H1 (cell line): ENCODE results near the gene UNC79. TPM values are rescaled to one million over a fixed set of nuclear protein-coding genes. Genes with fewer than 3 reads are reported as not detected.

Source experiments
- CTCF ChIA-PET: fragments of 300-600 bp; sonication (Branson Sonifier 250); formaldehyde crosslinking; loops from one replicate; lab custom pipeline; 2021; ENCODE audit not compliant: partially characterized antibody; lab: Charles Lee
- POLR2A ChIA-PET: fragments of 300-600 bp; sonication (Branson Sonifier 250); formaldehyde crosslinking; loops from one replicate; lab custom pipeline; 2021; ENCODE audit warnings: inconsistent platforms; ENCODE audit not compliant: partially characterized antibody; lab: Charles Lee
- DNase-seq, 2 experiments: peaks; one replicate each; pipeline versions ENCODE4 v3.0.0 to v3.0.0-alpha.2; 2010 to 2022; ENCODE audit warnings: low spot score in 2 of 2, low read depth in 1 of 2, mixed read lengths in 1 of 2
- FAIRE-seq: peaks from 2 replicates; lab custom pipeline; 2011; peaks lifted over from hg19 to GRCh38; lab: Jason Lieb, UNC
- H2AFZ ChIP-seq: 2 replicates; pipeline ENCODE4 v1.8.1; 2012; ENCODE audit warnings: low read length, inconsistent platforms
- H2AK5ac ChIP-seq: 2 replicates; pipeline ENCODE4 v1.6.1; 2013; ENCODE audit warnings: low read depth, low read length
- H2BK120ac ChIP-seq: replicated peaks from 2 replicates; pipeline ENCODE3; 2013; ENCODE audit warnings: low read depth, low read length, inconsistent platforms
- H2BK12ac ChIP-seq: 2 replicates; pipeline ENCODE4 v1.6.1; 2013; ENCODE audit warnings: low read depth, low read length
- H2BK15ac ChIP-seq: 2 replicates; pipeline ENCODE4 v1.6.1; 2013; ENCODE audit warnings: low read length
- H2BK20ac ChIP-seq: 2 replicates; pipeline ENCODE4 v1.6.1; 2013; ENCODE audit warnings: low read length
- H2BK5ac ChIP-seq: 2 replicates; pipeline ENCODE4 v1.6.1; 2013; ENCODE audit warnings: low read depth, low read length
- H3K14ac ChIP-seq: 2 replicates; pipeline ENCODE4 v1.6.1; 2013; ENCODE audit warnings: inconsistent platforms; ENCODE audit not compliant: insufficient read length
- H3K18ac ChIP-seq: 2 replicates; pipeline ENCODE4 v1.6.1; 2013; ENCODE audit warnings: low read length; ENCODE audit errors: extremely low read depth
- H3K23ac ChIP-seq: 2 replicates; pipeline ENCODE4 v1.6.1; 2013; ENCODE audit warnings: inconsistent platforms; ENCODE audit not compliant: insufficient read length
- H3K23me2 ChIP-seq: 2 replicates; pipeline ENCODE4 v1.6.1; 2013; ENCODE audit warnings: low read depth, low read length
- H3K27ac ChIP-seq: 2 replicates; pipeline ENCODE4 v1.6.1; 2011; ENCODE audit warnings: low read depth, low read length, inconsistent platforms
- H3K27me3 ChIP-seq, 4 experiments: replicated peaks in 1 of 4; 1 replicate in 1 of 4; 2 replicates in 3 of 4; pipeline versions ENCODE4 v1.6.1 to v1.8.1; 2011 to 2013; ENCODE audit warnings: low read length in 3 of 4, mild to moderate bottlenecking in 3 of 4, inconsistent platforms in 2 of 4, mixed read lengths in 2 of 4, moderate library complexity in 1 of 4; ENCODE audit not compliant: control insufficient read depth in 3 of 4, insufficient read depth in 3 of 4; ENCODE audit errors: extremely low read depth in 1 of 4
- H3K36me3 ChIP-seq, 4 experiments: 2 replicates each; pipeline versions ENCODE4 v1.6.1 to v1.8.1; 2011 to 2013; ENCODE audit warnings: mild to moderate bottlenecking in 4 of 4, low read length in 3 of 4, moderate library complexity in 2 of 4, control low read depth in 1 of 4, inconsistent platforms in 1 of 4; ENCODE audit not compliant: insufficient read depth in 4 of 4, control insufficient read depth in 2 of 4
- H3K4ac ChIP-seq: replicated peaks from 2 replicates; pipeline ENCODE3; 2013; ENCODE audit warnings: low read length, low read depth, mixed read lengths, inconsistent platforms; ENCODE audit not compliant: insufficient read length
- H3K4me1 ChIP-seq, 4 experiments: replicated peaks in 1 of 4; 1 replicate in 1 of 4; 2 replicates in 3 of 4; pipeline versions ENCODE4 v1.6.1 to v1.8.1; 2011 to 2013; ENCODE audit warnings: low read length in 3 of 4, inconsistent platforms in 2 of 4, mixed read lengths in 1 of 4; ENCODE audit not compliant: insufficient read depth in 4 of 4, control insufficient read depth in 3 of 4
- H3K4me2 ChIP-seq, 2 experiments: 2 replicates each; pipeline versions ENCODE4 v1.6.1 to v1.8.1; 2011 to 2013; ENCODE audit warnings: low read depth in 2 of 2, low read length in 2 of 2, control low read depth in 1 of 2, inconsistent platforms in 1 of 2, mild to moderate bottlenecking in 1 of 2; ENCODE audit not compliant: insufficient read depth in 1 of 2
- H3K4me3 ChIP-seq, 4 experiments: fragments of 200-600, 300-600 bp in 1 of 4; sonication (generic), shearing (Covaris generic), sonication (Bioruptor Twin) in 1 of 4; 2 replicates each; pipeline versions ENCODE4 v1.5.1 to v1.8.1; 2011 to 2016; ENCODE audit warnings: low read length in 4 of 4, low read depth in 3 of 4, control low read depth in 2 of 4, inconsistent platforms in 2 of 4, mild to moderate bottlenecking in 2 of 4, mixed read lengths in 1 of 4, moderate library complexity in 1 of 4; ENCODE audit not compliant: insufficient read depth in 2 of 4; ENCODE audit errors: extremely low read depth in 1 of 4
- H3K56ac ChIP-seq: replicated peaks from 2 replicates; pipeline ENCODE3; 2013; ENCODE audit warnings: low read depth, mild to moderate bottlenecking, mixed read lengths, low read length, inconsistent platforms; ENCODE audit not compliant: insufficient read length
- H3K79me1 ChIP-seq: 2 replicates; pipeline ENCODE4 v1.6.1; 2013; ENCODE audit warnings: low read depth, low read length, control low read depth
- H3K79me2 ChIP-seq, 2 experiments: 2 replicates each; pipeline versions ENCODE4 v1.6.1 to v1.8.1; 2012 to 2013; ENCODE audit warnings: low read length in 2 of 2, mild to moderate bottlenecking in 2 of 2, inconsistent platforms in 1 of 2; ENCODE audit not compliant: insufficient read depth in 2 of 2, control insufficient read depth in 1 of 2
- H3K9ac ChIP-seq, 4 experiments: replicated peaks in 1 of 4; 1 replicate in 1 of 4; 2 replicates in 3 of 4; pipeline versions ENCODE4 v1.6.1 to v1.8.1; 2011 to 2013; ENCODE audit warnings: low read depth in 3 of 4, low read length in 3 of 4, control low read depth in 2 of 4, mild to moderate bottlenecking in 2 of 4, moderate library complexity in 2 of 4, inconsistent platforms in 1 of 4; ENCODE audit errors: extremely low read depth in 1 of 4
- H3K9me3 ChIP-seq, 2 experiments: 2 replicates each; pipeline versions ENCODE4 v1.6.1 to v1.8.1; 2012 to 2013; ENCODE audit warnings: mild to moderate bottlenecking in 2 of 2, moderate library complexity in 2 of 2, control low read depth in 1 of 2, inconsistent platforms in 1 of 2, low read depth in 1 of 2, low read length in 1 of 2, mixed read lengths in 1 of 2; ENCODE audit not compliant: insufficient read depth in 2 of 2
- H4K20me1 ChIP-seq, 2 experiments: replicated peaks in 1 of 2; 2 replicates each; pipeline versions ENCODE3 to v1.8.1; 2011 to 2013; ENCODE audit warnings: inconsistent platforms in 2 of 2, low read length in 2 of 2, mild to moderate bottlenecking in 1 of 2; ENCODE audit not compliant: insufficient read depth in 2 of 2, control insufficient read depth in 1 of 2
- H4K5ac ChIP-seq: 2 replicates; pipeline ENCODE4 v1.6.1; 2013; ENCODE audit warnings: low read length, low read depth, mixed read lengths, inconsistent platforms; ENCODE audit not compliant: insufficient read length
- H4K8ac ChIP-seq: 2 replicates; pipeline ENCODE4 v1.8.0; 2013; ENCODE audit warnings: mild to moderate bottlenecking, moderate library complexity, low read length, inconsistent platforms; ENCODE audit not compliant: insufficient read depth; ENCODE audit errors: extremely low read depth
- H4K91ac ChIP-seq: replicated peaks from 2 replicates; pipeline ENCODE3; 2013; ENCODE audit warnings: low read length, mixed read lengths, inconsistent platforms; ENCODE audit not compliant: insufficient read length
- BACH1 ChIP-seq: IDR thresholded peaks from 2 replicates; pipeline ENCODE4 v1.6.1; 2012; ENCODE audit warnings: low read length, improper control_type of control experiment
- EP300 ChIP-seq, 2 experiments: IDR thresholded peaks; 1 replicate in 1 of 2; 2 replicates in 1 of 2; pipeline ENCODE4 v1.6.1; 2011 to 2012; ENCODE audit warnings: low read depth in 2 of 2, low read length in 2 of 2, mild to moderate bottlenecking in 2 of 2, borderline replicate concordance in 1 of 2, inconsistent platforms in 1 of 2, moderate library complexity in 1 of 2
- HDAC6 ChIP-seq: IDR thresholded peaks from one replicate; pipeline ENCODE4 v1.7.1; 2012; ENCODE audit warnings: low read depth, mild to moderate bottlenecking, inconsistent platforms, low read length, moderate library complexity
- KDM5A ChIP-seq: fragments of 200-600 bp; IDR thresholded peaks from 2 replicates; pipeline ENCODE4 v1.7.1; 2012; ENCODE audit warnings: mild to moderate bottlenecking, low read length, inconsistent platforms, mixed read lengths
- TBP ChIP-seq: IDR thresholded peaks from 2 replicates; pipeline ENCODE4 v1.6.1; 2011; ENCODE audit warnings: low read depth, low read length, improper control_type of control experiment
- WGBS, 2 experiments: shearing (Covaris generic) in 1 of 2; methylation state at CpG; one replicate each; pipeline versions ENCODE4 v1.1.6 to v1.1.7; 2013 to 2015; ENCODE audit warnings: low lambda C conversion rate in 2 of 2, mixed read lengths in 2 of 2, inconsistent platforms in 1 of 2, low coverage in 1 of 2, missing lambda C conversion rate in 1 of 2; ENCODE audit not compliant: insufficient replicate concordance in 2 of 2, insufficient coverage in 1 of 2, insufficient read length in 1 of 2; ENCODE audit errors: extremely low coverage in 1 of 2, missing lambda C conversion rate in 1 of 2; 5-methylcytosine and 5-hydroxymethylcytosine counted together
- polyA plus RNA-seq, 7 experiments: library from polyadenylated mRNA; depleted of rRNA in 3 of 7; stranded (reverse) in 5 of 7; unstranded in 2 of 7; fragments of >200 nt in 5 of 7; fragments of 200-250 nt in 2 of 7; gene quantifications; 1 replicate in 5 of 7; 2 replicates in 1 of 7; 4 replicates in 1 of 7; pipeline versions ENCODE4 v1.2.1 to v1.2.3, GENCODE V29; 2011 to 2013; ENCODE audit warnings: missing spikeins in 2 of 7, mixed read lengths in 2 of 7
- total RNA-seq: library from RNA; stranded (reverse); fragmentation: NEBNext Ultra II Directional; extraction: Animal tissue kit (Norgen Biotek cat#: 25700); gene quantifications from 2 replicates; pipeline ENCODE4 v1.2.1, GENCODE V29; 2021

Gene UNC79
- total and polyA plus RNA-seq, 2 of the 8 experiments (the other 6 are each of a cell fraction or from before 2014, with no cell fraction given): 1.8 to 2.3 TPM

DNA sequence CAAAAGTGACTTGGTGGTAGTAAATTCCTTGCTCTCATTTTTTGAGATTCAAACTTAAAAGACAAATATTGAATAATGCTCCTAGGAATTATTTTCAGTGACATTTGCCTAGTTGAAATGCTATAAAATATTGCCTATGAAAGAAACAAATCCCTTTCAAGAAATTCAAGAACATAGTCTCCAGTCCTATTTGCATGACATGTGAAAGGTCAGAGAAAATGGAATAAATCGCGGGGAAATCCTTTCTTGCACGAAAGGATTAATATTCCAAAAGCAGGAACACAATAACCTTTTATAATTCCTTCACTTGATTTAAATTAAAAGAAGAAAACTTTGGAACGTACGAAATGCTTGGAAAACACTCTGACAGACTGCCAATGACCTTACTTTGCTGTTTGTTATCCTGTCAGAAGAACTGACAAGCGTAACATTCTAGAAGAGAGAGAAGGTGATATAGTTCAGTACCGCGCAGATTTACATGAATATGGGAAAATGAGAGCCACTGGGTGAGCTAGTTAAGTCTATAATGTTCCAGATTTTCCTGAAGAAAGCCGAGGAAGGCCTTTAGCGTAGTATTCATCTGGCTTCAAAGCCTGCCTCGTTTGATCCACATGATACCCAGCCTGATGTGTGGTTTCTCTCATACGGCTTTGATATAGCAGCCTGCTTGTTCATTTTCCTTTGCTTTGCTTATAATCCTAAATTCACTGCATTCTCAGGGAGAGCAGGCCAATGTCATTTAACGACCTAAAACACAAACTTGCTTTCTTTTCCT lies 254.6 kb downstream of the UNC79 start:
- no peak overlapping the region for H2AK5ac ChIP-seq
- no peaks in the 10 kb centered on the region for H3K36me3 ChIP-seq
- H3K4me1 ChIP-seq: peaks cover 8 to 31% (median 21%) of the 10 kb centered on the region in 4 experiments
- H2BK20ac ChIP-seq: no peak overlapping the region
- H3K4ac ChIP-seq: no peak overlapping the region
- WGBS, 2 experiments: 87% methylated on average over 13 of the region's 13 CpGs; no CpG with 5 or more reads in 1 of the 2 experiments
- no peak overlapping the region for H3K27ac ChIP-seq
- no peaks in the 10 kb centered on the region for H3K27me3 ChIP-seq
- ChIA-PET CTCF (no interaction called here), POLR2A (interaction anchor here (0.9 kb wide), 1 partner anchor 75 kb away, joined by 3 read pairs; no protein-coding TSS in a partner anchor)
- H3K14ac ChIP-seq: no peak overlapping the region
- H3K4me2 ChIP-seq: no peak overlapping the region
- no peak overlapping the region for H2BK12ac ChIP-seq
- H4K8ac ChIP-seq: no peak overlapping the region
- H2BK5ac ChIP-seq: no peak overlapping the region
- H3K9me3 ChIP-seq: no peaks in the 10 kb centered on the region
- no peak for FAIRE-seq
- no peak overlapping the region for H3K4me3 ChIP-seq
- no peak overlapping the region for H3K56ac ChIP-seq
- H3K79me2 ChIP-seq: no peaks in the 10 kb centered on the region
- no peak overlapping the region for H2BK15ac ChIP-seq
- no peak overlapping the region for H3K18ac ChIP-seq
- TF ChIP-seq KDM5A: no peak
- no peak for TF ChIP-seq BACH1
- TF ChIP-seq HDAC6: no peak
- TF ChIP-seq TBP: no peak
- TF ChIP-seq EP300 (IDR thresholded peaks at IDR 0.05; ENCODE audit: borderline replicate concordance in 1 of 2, low read depth in 2 of 2, low read length in 2 of 2): no peak
- no peak overlapping the region for H4K91ac ChIP-seq
- H4K20me1 ChIP-seq: no peaks in the 10 kb centered on the region
- no peaks in the 10 kb centered on the region for H3K79me1 ChIP-seq
- no peak overlapping the region for H2BK120ac ChIP-seq
- H4K5ac ChIP-seq: no peak overlapping the region
- no peak overlapping the region for H3K23ac ChIP-seq
- DNase-seq: no peak
- H2AFZ ChIP-seq: no peak overlapping the region
- no peak overlapping the region for H3K9ac ChIP-seq
- H3K23me2 ChIP-seq: peaks cover 5% of the 10 kb centered on the region
